SU-DHL-6 (cell line): ENCODE measurements around the gene SRPK2.

Experiments used
- EZH2phosphoT487 ChIP-seq: fragments of 200-600 bp; sonication (generic), shearing (Covaris generic); conservative IDR thresholded peaks from 2 replicates; pipeline ENCODE4 v1.6.1; 2018; ENCODE audit warnings: mild to moderate bottlenecking, antibody characterized with exemption, low read length, moderate library complexity, mixed read lengths
- TF ChIP-seq, protein P1 (sequence below): fragments of 200-600 bp; sonication (generic); IDR thresholded peaks from one replicate; pipeline ENCODE4 v1.5.1; 2017; ENCODE audit warnings: antibody characterized with exemption, mild to moderate bottlenecking, low read length, moderate library complexity; ENCODE audit not compliant: insufficient read depth, poor library complexity, severe bottlenecking

DNA sequence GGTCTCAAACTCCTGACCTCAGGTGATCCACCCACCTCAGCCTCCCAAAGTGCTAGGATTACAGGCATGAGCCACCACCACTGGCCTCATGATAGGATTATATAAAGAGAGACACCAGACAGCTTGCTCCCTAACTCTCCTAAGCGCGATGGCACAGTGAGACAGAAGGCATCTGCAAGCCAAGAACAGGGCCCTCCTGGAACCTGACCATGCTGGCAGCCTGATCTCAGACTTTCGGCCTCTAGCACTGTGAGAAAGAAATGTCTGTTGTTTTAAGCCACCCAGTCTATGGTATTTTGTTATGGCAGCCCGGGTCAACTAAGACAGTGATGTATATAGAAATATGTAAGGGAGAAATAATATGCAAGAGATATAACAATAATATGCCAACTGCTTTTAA, 51.2 kb downstream of the SRPK2 start:
- TF ChIP-seq, protein P1, sequence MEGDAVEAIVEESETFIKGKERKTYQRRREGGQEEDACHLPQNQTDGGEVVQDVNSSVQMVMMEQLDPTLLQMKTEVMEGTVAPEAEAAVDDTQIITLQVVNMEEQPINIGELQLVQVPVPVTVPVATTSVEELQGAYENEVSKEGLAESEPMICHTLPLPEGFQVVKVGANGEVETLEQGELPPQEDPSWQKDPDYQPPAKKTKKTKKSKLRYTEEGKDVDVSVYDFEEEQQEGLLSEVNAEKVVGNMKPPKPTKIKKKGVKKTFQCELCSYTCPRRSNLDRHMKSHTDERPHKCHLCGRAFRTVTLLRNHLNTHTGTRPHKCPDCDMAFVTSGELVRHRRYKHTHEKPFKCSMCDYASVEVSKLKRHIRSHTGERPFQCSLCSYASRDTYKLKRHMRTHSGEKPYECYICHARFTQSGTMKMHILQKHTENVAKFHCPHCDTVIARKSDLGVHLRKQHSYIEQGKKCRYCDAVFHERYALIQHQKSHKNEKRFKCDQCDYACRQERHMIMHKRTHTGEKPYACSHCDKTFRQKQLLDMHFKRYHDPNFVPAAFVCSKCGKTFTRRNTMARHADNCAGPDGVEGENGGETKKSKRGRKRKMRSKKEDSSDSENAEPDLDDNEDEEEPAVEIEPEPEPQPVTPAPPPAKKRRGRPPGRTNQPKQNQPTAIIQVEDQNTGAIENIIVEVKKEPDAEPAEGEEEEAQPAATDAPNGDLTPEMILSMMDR: no peak
- TF ChIP-seq EZH2phosphoT487: no peak
